Upper lobe of left lung (tissue), 4 donors: ENCODE measurements around the gene MACROD2.

Source experiments
- EP300 ChIP-seq, 4 donors: sonication (generic); formaldehyde crosslinking; IDR thresholded peaks; one replicate each; pipeline ENCODE4 v1.5.1; 2017; ENCODE audit warnings: antibody characterized with exemption in 4 of 4, control low read depth in 2 of 4
- POLR2A ChIP-seq, 4 donors: fragments of 450-650 bp; IDR thresholded peaks; one replicate each; pipeline ENCODE4 v1.5.1; 2016 to 2017; ENCODE audit warnings: antibody characterized with exemption in 4 of 4, mild to moderate bottlenecking in 2 of 4
- TF ChIP-seq, protein P1 (sequence below), 6 experiments: fragments of 450-650 bp in 4 of 6; fragments of 200-600 bp in 2 of 6; sonication (generic) in 2 of 6; IDR thresholded peaks; one replicate each; pipeline ENCODE4 v1.5.1; 2016 to 2019; ENCODE audit warnings: antibody characterized with exemption in 6 of 6

DNA sequence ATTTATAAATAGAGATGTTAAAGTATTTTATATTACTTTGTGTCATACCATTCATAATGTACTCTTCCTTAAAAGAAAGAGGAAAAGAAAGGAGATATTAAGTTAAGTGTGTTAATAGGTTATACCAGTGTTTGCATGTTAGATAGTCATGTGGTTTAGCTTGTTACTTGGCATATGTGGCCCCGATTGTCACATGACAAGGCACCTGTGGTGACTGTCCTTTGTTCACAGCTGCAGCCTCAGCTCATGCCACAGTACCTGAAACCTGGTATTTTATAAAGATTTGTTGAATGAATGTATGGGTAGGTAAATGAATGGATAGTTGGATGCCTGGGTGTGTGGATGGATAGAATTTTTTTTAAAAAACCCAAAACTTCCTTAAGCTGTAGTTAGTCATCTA lies 648.2 kb downstream of the MACROD2 start:
- no peak for TF ChIP-seq EP300 (IDR thresholded peaks at IDR 0.05)
- TF ChIP-seq, protein P1, sequence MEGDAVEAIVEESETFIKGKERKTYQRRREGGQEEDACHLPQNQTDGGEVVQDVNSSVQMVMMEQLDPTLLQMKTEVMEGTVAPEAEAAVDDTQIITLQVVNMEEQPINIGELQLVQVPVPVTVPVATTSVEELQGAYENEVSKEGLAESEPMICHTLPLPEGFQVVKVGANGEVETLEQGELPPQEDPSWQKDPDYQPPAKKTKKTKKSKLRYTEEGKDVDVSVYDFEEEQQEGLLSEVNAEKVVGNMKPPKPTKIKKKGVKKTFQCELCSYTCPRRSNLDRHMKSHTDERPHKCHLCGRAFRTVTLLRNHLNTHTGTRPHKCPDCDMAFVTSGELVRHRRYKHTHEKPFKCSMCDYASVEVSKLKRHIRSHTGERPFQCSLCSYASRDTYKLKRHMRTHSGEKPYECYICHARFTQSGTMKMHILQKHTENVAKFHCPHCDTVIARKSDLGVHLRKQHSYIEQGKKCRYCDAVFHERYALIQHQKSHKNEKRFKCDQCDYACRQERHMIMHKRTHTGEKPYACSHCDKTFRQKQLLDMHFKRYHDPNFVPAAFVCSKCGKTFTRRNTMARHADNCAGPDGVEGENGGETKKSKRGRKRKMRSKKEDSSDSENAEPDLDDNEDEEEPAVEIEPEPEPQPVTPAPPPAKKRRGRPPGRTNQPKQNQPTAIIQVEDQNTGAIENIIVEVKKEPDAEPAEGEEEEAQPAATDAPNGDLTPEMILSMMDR (IDR thresholded peaks at IDR 0.05) = no peak
- TF ChIP-seq POLR2A (IDR thresholded peaks at IDR 0.05) = no peak
